HG02938 (cell line): ENCODE results near the gene TACO1.

Experiments used
- ATAC-seq: cut with Tn5 transposase; IDR thresholded peaks from one replicate; pipeline ENCODE4 v1.9.1; 2021; ENCODE audit warnings: mild to moderate bottlenecking, moderate library complexity; ENCODE audit not compliant: unreplicated experiment

The TACO1 gene

GRCh38 chr17:63634816-63635215, 34.1 kb downstream of the TACO1 start:
- no peak for ATAC-seq

DNA sequence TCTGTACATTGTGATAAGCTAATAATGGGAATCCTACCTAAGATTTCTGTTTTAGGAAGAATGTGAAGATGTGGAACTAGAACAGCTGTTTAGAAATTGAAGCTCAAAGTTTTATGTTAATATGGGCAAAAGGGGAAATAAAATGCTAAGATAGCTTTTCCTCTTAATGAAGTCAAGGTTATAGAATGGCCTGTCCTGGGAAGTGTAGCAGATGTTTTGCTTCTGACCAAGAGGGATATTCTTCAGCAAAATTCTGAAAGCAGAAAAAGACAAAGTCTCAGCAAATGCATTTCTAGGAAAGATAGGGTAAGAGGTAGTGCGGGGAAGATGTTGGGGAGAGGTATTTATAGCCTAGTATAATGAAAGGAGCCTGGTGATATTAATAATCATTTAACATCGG, 34.6 kb downstream of the TACO1 start:
- ATAC-seq: no peak

DNA sequence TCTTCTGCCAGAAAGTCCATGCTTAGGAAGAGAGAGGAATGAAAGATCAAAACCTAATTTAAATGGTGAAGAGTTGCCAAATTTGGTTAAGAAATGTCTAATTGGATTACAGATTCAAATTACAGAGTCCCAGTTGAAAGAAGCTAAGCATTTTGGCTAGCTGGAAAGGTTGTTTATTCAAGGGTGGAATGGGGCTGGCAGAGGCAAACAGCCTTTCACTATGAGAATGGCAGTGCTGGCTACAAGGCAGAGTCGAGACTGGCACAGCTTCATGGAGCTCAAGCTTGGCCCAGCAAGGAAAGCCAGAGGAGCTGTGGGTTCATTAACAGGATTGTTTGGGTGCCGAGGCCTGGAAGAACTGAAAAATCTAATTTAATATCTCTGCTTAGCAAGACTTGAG, 35.1 kb downstream of the TACO1 start:
- ATAC-seq: no peak

GRCh38 chr17:63639125-63639524, 38.4 kb downstream of the TACO1 start:
- ATAC-seq: no peak

DNA sequence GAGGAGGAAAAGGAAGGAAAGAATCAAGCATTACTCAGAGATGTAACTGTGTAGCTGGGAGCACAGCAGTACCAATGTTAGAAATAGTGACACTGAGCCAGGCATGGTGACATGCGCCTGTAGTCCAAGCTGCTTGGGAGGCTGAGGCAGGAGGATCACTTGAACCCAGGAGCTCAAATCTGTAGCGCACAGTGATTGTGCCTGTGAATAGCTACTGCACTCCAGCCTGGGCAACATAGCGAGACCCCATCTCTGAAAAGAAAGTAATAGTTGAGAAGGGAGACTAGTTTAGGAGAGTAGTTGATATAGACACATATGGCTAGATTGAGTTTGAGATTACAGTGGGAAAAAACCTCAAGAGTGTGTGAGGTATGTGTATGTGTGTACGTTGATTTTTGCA, 39.3 kb downstream of the TACO1 start:
- ATAC-seq: no peak

GRCh38 chr17:63641692-63642448, 41.2 kb downstream of the TACO1 start:
- no peak for ATAC-seq

DNA sequence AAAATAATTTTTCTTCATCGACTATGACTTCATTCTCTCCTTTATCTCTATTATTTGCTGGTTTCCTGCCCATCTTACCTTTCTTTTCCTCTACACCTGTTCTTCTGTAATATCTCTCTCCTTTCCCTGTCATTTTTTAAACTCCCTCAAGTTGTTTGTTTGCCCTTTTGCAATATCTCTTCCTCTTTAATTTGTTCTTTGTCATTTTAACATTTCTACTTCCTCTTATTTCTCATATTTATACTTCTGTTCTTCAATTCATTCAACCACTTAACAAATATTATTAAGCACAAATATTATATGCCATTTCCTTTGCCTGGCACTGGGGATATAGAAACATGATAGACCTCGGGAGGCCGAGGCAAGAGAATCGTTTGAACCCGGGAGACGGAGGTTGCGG, 44.2 kb downstream of the TACO1 start:
- no peak for ATAC-seq

DNA sequence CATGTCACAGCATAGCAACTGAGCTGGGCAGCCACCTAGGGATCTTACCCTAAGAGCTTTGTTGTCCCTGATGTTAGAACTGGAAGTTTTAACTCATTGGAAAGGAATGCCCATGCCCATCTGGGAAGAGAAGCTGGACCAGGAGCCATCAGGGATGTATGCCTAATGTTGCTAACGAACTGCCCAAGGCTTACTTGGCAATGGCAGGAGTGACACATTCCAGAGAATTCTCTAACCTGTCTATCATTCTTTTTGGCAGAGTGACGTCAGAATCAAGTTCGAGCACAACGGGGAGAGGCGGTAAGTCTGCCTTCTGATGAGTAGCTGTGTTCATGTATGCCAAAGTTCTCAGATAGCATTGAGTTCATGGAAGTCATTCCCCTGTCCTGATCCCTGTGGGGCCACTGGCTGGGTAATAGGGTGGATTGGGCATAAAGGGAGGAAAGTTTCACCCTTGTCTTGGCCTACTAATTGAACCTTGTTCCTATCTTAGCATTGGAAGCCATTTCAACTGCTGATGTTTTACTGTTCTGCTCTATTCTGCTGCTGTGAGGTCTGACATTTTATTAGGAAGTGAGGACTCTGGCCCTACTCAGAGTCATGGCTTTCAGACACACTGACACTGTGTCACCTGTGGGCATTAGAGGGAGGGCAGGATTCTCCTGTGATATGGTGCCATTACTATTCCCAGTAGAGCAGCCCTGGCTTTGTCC, 45.2 kb downstream of the TACO1 start:
- ATAC-seq: peak; percentile 53

DNA sequence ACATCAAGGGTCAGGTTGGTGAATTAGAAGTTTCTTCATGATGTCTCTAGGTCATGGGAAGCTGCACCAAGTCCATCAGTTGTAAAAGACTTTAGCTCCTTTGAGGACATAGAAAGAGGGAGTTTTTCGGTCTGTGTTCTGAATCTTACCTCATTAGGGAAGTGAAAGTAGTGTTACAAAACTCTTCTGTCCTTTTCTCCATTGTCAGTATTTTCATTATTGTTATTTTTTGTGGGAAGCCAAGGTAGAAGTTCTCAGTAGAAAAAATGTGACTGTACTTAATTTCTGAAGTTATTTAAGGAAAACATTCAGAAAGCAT, 45.8 kb downstream of the TACO1 start:
- peak; percentile 94 for ATAC-seq

DNA sequence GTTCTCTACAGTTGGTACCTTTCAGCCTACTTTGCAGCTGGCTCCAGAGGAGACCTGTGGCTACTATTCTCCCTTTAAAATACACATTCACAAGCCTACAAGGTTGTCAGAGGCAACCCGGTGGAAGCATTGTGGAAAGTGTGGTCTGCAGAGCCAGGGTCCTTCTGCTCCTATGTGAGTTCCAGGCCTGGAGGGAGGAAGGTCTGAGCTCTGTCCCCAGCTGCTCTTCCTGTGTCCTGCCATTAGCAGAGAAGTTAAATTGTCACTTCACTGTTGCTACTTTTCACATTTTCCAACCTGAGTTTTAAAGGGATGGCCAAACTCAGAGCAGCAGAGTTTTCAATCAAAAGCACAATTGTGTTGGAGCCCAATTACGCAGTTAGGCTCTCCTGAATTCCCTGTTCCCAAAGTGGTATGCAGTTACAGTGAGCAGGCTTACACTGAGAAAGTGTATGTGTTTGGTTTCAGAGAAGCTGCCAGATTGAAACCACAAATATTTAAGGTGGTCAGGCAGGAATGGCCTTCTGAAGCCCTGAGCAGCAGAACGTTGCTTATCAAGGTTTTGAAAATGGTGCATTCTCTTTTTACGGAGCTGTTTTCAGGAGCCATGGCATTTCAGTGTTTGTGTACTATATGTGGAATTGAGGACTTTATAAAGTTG, 46.5 kb downstream of the TACO1 start:
- no peak for ATAC-seq

DNA sequence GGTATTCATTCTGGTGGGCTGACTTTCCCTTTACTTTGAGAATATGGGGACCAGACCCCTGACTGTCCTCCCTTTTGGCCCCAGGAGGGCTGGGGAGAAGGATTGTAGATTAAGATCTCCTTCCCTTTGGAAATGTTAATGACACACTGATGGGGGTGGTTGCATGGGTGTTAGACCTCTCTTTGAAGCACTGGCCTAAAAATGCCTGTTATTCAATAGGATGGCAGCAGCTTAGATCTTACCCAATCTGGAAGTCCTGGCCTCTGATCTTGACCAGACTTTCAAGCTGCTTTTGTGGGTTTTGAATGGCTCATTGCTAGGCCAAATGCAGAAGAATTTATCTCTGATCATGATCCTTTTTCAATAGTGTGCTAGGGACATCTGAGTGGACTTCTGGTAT, 47.2 kb downstream of the TACO1 start:
- ATAC-seq: no peak

DNA sequence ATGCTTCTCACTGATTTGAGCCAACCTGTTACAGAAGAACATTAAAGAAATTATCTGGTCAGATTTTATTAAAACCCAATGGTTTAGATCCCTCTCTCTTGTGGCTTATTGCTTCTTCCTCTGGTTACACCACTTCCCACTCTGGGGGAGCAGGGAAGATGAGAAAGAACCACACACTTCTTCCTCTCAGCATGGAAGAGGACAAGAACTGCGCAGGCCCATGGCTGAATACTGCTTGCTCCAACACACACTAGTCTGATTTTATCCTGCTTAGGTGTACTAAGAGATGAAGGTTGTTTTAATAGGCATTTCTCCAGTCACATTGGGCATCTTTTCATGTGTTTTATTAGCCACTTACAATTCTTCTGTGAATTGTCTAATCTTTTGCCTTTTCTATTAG, 49.1 kb downstream of the TACO1 start:
- ATAC-seq: no peak

DNA sequence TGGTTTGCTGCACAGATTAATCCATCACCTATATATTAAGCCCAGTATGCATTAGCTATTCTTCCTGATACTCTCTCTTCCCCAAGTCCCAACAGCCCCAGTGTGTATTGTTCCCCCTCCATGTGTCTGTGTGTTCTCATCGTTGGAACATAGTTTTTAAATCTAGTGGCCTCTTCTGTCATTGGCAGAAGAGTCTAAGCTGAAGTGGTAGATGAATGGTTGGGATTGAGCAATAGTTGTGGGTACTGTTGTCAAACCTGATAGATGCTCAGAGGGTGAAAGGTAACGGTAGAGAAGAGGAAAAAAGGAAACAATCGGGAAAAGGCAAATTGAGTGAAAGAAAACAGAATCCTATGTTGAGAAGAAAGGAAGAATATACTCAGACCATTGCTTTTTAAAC, 51.4 kb downstream of the TACO1 start:
- ATAC-seq: no peak

GRCh38 chr17:63653050-63653449, 52.4 kb downstream of the TACO1 start:
- ATAC-seq: no peak

DNA sequence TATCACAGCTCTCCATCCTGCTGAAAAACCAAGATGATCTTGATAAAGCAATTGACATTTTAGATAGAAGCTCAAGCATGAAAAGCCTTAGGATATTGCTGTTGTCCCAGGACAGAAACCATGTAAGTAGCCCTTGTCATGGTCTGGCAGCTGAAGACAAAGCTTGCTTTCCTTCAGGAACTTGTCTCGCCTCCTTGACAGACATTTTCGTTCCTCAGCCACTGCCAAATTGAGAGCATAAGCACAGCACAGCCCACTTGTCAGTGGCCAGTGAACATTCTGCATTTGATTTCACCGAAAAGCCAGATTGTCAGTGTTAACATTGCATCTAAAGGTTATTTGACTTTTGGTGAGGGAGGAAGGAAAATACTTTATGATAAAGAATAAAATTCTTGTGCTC, 57.1 kb downstream of the TACO1 start:
- ATAC-seq: no peak
